ENCODE measurements around the gene EEF1AKMT4. TPM values are rescaled to one million over a fixed set of nuclear protein-coding genes. Genes with fewer than 3 reads are reported as not detected.

EEF1AKMT4 gene
- total and polyA plus RNA-seq, 10 of the 15 experiments (the other 5 are each of a cell fraction or from before 2014, with no cell fraction given): 7.5 to 26.8 (median 18.3) TPM

- TF ChIP-seq USF1 (IDR thresholded peaks at IDR 0.05; ENCODE audit: borderline replicate concordance, extremely low read length, insufficient read depth, low read depth, low read length) (peak; percentile 7), EP300 (IDR thresholded peaks at IDR 0.05; ENCODE audit: borderline replicate concordance in 1 of 2, control insufficient read depth in 1 of 2, low read depth in 2 of 2, low read length in 2 of 2) (no peak), SIX5 (IDR thresholded peaks at IDR 0.05; ENCODE audit: low read depth, low read length, severe bottlenecking) (peak; percentile 52), NBN (IDR thresholded peaks at IDR 0.05) (0 out of 2 replicates have a peak, but pooled peaks have one; percentile 13), SREBF2 (IDR thresholded peaks at IDR 0.05; ENCODE audit: low read length) (no peak), ZNF274 (IDR thresholded peaks at IDR 0.05; ENCODE audit: insufficient read depth, insufficient read length) (no peak), NR2C2 (IDR thresholded peaks at IDR 0.05; ENCODE audit: borderline replicate concordance, control insufficient read depth, insufficient read length, low read depth) (no peak), MAX (IDR thresholded peaks at IDR 0.05; ENCODE audit: low read depth, low read length) (peak; percentile 88), MEF2B (IDR thresholded peaks at IDR 0.05; ENCODE audit: partially characterized antibody, poor library complexity, severe bottlenecking) (no peak)
Measured at GRCh38 chr3:184248454-184249411, 739 bp upstream of the EEF1AKMT4 start, which contains the start of gene ALG3 (continued).
